ENCODE data around the gene SAMD11. TPM values are rescaled to one million over a fixed set of nuclear protein-coding genes. Genes with fewer than 3 reads are reported as not detected.

Gene SAMD11
- polyA plus RNA-seq, 1 of the 3 experiments (the other 2 are of a cell fraction): 2.1 TPM

DNA sequence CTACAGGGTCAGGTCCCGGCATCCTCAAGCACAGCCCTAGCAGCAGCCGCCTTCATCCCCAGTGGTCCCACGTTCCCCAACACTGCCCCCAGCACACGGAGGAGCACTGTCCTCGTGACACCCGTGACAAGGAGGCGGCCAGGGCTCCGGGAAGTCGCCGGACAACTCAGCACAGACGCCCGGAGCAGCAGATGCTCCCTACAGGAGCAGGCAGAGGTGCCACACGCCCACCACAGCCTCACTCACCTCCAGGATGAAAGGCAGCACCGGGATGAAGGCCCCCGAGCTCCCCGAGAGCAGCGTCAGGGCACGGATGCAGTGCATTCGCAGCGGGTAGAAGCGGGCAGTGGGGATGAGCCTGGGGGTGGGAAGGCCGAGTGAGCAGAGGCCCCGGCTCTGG lies 27.2 kb downstream of the SAMD11 start:
- Histone ChIP-seq H3K4me3 (ENCODE audit: low read depth in 2 of 2, low read length in 1 of 2) (no peak overlapping the region), H3K79me2 (ENCODE audit: insufficient read depth) (no peaks in the 10 kb centered on the region), H3K9ac (no peak overlapping the region), H3K4me1 (ENCODE audit: control insufficient read depth in 1 of 2, insufficient read depth in 2 of 2, low read depth in 1 of 2, low read length in 1 of 2) (no peaks in the 10 kb centered on the region; a peak in 1 of 4 replicates), H3K27me3 (ENCODE audit: insufficient read depth) (no peaks in the 10 kb centered on the region), H3K9me3 (no peaks in the 10 kb centered on the region), H3K4me2 (no peak overlapping the region), H3K9me2 (no peaks in the 10 kb centered on the region), H3K27ac (ENCODE audit: low read depth in 2 of 2, low read length in 1 of 2) (no peak overlapping the region), H2AFZ (ENCODE audit: low read depth) (no peak overlapping the region), H3F3A (replicated peaks; ENCODE audit: insufficient read depth) (no peaks in the 10 kb centered on the region), H4K20me1 (ENCODE audit: insufficient read depth) (0 out of 2 replicates have a peak, but pooled peaks cover 11% of the 10 kb centered on the region), H3K36me3 (replicated peaks in 1 of 2; ENCODE audit: control insufficient read depth in 1 of 2, insufficient read depth in 2 of 2, low read length in 1 of 2) (peaks cover 0 to 94% of the 10 kb centered on the region in 2 experiments)
- DNase-seq: no peak
- CTCF ChIA-PET: interaction anchor here (1.0 kb wide), 1 partner anchor 10 kb away, joined by 3 read pairs; no protein-coding TSS in a partner anchor
- 100% methylated on average over 1 of the region's 23 CpGs for WGBS (ENCODE audit: low lambda C conversion rate)
- POLR2A ChIA-PET: no interaction called here
- TF ChIP-seq RAD21 (IDR thresholded peaks at IDR 0.05; ENCODE audit: low read length): no peak
- TF ChIP-seq RCOR1 (IDR thresholded peaks at IDR 0.05; ENCODE audit: low read length): no peak
- no peak for TF ChIP-seq GABPA (IDR thresholded peaks at IDR 0.05; ENCODE audit: low read depth)
- no peak for TF ChIP-seq MXI1 (IDR thresholded peaks at IDR 0.05; ENCODE audit: low read depth, low read length)
- TF ChIP-seq, protein P1, sequence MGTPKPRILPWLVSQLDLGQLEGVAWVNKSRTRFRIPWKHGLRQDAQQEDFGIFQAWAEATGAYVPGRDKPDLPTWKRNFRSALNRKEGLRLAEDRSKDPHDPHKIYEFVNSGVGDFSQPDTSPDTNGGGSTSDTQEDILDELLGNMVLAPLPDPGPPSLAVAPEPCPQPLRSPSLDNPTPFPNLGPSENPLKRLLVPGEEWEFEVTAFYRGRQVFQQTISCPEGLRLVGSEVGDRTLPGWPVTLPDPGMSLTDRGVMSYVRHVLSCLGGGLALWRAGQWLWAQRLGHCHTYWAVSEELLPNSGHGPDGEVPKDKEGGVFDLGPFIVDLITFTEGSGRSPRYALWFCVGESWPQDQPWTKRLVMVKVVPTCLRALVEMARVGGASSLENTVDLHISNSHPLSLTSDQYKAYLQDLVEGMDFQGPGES (IDR thresholded peaks at IDR 0.05; ENCODE audit: low read depth, low read length): no peak
- TF ChIP-seq, protein P2, sequence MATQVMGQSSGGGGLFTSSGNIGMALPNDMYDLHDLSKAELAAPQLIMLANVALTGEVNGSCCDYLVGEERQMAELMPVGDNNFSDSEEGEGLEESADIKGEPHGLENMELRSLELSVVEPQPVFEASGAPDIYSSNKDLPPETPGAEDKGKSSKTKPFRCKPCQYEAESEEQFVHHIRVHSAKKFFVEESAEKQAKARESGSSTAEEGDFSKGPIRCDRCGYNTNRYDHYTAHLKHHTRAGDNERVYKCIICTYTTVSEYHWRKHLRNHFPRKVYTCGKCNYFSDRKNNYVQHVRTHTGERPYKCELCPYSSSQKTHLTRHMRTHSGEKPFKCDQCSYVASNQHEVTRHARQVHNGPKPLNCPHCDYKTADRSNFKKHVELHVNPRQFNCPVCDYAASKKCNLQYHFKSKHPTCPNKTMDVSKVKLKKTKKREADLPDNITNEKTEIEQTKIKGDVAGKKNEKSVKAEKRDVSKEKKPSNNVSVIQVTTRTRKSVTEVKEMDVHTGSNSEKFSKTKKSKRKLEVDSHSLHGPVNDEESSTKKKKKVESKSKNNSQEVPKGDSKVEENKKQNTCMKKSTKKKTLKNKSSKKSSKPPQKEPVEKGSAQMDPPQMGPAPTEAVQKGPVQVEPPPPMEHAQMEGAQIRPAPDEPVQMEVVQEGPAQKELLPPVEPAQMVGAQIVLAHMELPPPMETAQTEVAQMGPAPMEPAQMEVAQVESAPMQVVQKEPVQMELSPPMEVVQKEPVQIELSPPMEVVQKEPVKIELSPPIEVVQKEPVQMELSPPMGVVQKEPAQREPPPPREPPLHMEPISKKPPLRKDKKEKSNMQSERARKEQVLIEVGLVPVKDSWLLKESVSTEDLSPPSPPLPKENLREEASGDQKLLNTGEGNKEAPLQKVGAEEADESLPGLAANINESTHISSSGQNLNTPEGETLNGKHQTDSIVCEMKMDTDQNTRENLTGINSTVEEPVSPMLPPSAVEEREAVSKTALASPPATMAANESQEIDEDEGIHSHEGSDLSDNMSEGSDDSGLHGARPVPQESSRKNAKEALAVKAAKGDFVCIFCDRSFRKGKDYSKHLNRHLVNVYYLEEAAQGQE (IDR thresholded peaks at IDR 0.05; ENCODE audit: low read depth, low read length): no peak
- TF ChIP-seq NFIC (IDR thresholded peaks at IDR 0.05; ENCODE audit: borderline replicate concordance): no peak
- no peak for TF ChIP-seq FOSL2 (IDR thresholded peaks at IDR 0.05; ENCODE audit: borderline replicate concordance, low read depth)
- TF ChIP-seq CHD2 (IDR thresholded peaks at IDR 0.05; ENCODE audit: low read length, partially characterized antibody): no peak
- TF ChIP-seq RFX5 (IDR thresholded peaks at IDR 0.05; ENCODE audit: low read length): no peak
- TF ChIP-seq, protein P3, sequence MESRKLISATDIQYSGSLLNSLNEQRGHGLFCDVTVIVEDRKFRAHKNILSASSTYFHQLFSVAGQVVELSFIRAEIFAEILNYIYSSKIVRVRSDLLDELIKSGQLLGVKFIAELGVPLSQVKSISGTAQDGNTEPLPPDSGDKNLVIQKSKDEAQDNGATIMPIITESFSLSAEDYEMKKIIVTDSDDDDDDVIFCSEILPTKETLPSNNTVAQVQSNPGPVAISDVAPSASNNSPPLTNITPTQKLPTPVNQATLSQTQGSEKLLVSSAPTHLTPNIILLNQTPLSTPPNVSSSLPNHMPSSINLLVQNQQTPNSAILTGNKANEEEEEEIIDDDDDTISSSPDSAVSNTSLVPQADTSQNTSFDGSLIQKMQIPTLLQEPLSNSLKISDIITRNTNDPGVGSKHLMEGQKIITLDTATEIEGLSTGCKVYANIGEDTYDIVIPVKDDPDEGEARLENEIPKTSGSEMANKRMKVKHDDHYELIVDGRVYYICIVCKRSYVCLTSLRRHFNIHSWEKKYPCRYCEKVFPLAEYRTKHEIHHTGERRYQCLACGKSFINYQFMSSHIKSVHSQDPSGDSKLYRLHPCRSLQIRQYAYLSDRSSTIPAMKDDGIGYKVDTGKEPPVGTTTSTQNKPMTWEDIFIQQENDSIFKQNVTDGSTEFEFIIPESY (IDR thresholded peaks at IDR 0.05; ENCODE audit: borderline replicate concordance, low read depth): no peak
- TF ChIP-seq MEF2A (IDR thresholded peaks at IDR 0.05; ENCODE audit: borderline replicate concordance, low read depth): no peak
- no peak for TF ChIP-seq YY1 (IDR thresholded peaks at IDR 0.05; ENCODE audit: low read depth)
- no peak for TF ChIP-seq TEAD4 (IDR thresholded peaks at IDR 0.05; ENCODE audit: borderline replicate concordance, insufficient read depth)
- TF ChIP-seq SIN3A (IDR thresholded peaks at IDR 0.05; ENCODE audit: borderline replicate concordance, low read depth, low read length): no peak
- no peak for TF ChIP-seq TCF12 (IDR thresholded peaks at IDR 0.05)
- no peak for TF ChIP-seq EP300 (IDR thresholded peaks at IDR 0.05; ENCODE audit: borderline replicate concordance in 1 of 2, low read depth in 1 of 2, low read length in 1 of 2)
- TF ChIP-seq, protein P4, sequence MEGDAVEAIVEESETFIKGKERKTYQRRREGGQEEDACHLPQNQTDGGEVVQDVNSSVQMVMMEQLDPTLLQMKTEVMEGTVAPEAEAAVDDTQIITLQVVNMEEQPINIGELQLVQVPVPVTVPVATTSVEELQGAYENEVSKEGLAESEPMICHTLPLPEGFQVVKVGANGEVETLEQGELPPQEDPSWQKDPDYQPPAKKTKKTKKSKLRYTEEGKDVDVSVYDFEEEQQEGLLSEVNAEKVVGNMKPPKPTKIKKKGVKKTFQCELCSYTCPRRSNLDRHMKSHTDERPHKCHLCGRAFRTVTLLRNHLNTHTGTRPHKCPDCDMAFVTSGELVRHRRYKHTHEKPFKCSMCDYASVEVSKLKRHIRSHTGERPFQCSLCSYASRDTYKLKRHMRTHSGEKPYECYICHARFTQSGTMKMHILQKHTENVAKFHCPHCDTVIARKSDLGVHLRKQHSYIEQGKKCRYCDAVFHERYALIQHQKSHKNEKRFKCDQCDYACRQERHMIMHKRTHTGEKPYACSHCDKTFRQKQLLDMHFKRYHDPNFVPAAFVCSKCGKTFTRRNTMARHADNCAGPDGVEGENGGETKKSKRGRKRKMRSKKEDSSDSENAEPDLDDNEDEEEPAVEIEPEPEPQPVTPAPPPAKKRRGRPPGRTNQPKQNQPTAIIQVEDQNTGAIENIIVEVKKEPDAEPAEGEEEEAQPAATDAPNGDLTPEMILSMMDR (IDR thresholded peaks at IDR 0.05): no peak
